GM10266 (cell line): ENCODE measurements around the gene COL10A1.
"Not testable (repeated sequence)": the region's sequence is repeated elsewhere in the genome, so short reads cannot be mapped to it uniquely, and the experiment has no call there.

Experiments used
- DNase-seq: peaks from one replicate; pipeline ENCODE4 v3.0.0; 2012; ENCODE audit errors: extremely low spot score
- TF ChIP-seq, protein P1 (sequence below): IDR thresholded peaks from 2 replicates; pipeline ENCODE4 v1.5.1; 2012; ENCODE audit warnings: mild to moderate bottlenecking, low read depth; ENCODE audit not compliant: control insufficient read depth, insufficient read depth; ENCODE audit errors: missing control alignments

The COL10A1 gene

DNA sequence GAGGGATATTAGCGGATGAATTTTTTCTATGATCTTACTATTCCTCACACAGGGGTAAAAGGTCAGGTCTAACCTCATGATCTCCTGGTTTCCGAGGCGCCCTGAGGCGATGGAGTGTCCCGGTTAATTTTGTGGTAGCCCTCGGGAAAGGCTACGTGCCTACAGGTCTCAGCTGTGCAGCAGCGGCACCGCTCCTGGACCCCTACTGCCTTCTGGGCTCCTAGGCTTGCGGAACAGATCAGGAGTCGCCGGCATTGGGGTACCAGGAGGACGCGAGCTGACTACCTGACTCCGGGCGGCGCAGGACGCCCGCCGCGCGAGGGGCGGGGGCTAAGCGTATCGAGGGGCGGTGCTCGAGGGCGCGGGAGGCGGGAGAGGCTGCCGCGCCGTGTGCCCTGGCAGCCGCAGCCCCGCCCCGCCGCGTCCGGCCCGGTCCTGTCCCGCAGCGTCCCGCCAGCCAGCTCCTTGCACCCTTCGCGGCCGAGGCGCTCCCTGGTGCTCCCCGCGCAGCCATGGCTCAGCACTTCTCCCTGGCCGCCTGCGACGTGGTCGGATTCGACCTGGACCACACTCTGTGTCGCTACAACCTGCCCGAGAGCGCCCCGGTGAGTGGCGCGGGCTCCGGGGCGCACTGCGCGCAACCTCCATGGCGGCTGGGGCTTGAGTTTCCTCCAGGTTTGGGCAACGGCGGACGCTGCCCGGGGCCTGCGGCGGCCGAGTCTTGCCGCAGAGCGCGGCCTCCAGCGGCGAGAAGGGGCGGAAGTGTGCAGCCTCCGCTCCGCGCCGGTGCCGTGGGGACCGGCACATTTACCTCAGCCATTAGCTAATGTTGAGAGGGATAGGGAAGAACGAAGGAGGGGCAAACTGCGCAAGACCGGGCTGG lies 25.3 kb downstream of the COL10A1 start, which contains the start of gene NT5DC1:
NT5DC1 (plus strand) TSS at position 435 of the 883 bp plus-strand sequence; CDS start at position 513, 78 bp downstream.
- TF ChIP-seq, protein P1, sequence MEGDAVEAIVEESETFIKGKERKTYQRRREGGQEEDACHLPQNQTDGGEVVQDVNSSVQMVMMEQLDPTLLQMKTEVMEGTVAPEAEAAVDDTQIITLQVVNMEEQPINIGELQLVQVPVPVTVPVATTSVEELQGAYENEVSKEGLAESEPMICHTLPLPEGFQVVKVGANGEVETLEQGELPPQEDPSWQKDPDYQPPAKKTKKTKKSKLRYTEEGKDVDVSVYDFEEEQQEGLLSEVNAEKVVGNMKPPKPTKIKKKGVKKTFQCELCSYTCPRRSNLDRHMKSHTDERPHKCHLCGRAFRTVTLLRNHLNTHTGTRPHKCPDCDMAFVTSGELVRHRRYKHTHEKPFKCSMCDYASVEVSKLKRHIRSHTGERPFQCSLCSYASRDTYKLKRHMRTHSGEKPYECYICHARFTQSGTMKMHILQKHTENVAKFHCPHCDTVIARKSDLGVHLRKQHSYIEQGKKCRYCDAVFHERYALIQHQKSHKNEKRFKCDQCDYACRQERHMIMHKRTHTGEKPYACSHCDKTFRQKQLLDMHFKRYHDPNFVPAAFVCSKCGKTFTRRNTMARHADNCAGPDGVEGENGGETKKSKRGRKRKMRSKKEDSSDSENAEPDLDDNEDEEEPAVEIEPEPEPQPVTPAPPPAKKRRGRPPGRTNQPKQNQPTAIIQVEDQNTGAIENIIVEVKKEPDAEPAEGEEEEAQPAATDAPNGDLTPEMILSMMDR: peak; percentile 44
- DNase-seq: peak; percentile 90

DNA sequence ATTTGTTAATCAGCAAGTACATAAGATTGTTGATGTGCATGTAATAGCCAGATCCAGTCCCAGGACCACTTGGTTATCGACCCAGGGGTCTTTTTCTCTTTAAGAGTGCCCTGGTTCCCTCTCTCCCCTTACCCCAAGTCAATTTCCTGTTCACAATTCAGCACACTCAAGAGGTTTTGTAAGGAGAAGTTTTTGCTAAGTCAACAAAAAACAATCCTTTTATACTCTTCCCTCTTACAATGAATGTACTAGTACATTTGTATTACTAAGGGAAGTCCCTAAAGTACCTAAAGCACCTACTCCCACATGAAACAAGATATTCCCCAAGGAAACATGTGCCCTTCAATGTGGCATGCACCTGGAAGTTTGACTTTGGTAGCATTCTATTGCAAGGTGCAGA lies 26.9 kb downstream of the COL10A1 start:
- TF ChIP-seq, protein P1: no peak
- no peak for DNase-seq

DNA sequence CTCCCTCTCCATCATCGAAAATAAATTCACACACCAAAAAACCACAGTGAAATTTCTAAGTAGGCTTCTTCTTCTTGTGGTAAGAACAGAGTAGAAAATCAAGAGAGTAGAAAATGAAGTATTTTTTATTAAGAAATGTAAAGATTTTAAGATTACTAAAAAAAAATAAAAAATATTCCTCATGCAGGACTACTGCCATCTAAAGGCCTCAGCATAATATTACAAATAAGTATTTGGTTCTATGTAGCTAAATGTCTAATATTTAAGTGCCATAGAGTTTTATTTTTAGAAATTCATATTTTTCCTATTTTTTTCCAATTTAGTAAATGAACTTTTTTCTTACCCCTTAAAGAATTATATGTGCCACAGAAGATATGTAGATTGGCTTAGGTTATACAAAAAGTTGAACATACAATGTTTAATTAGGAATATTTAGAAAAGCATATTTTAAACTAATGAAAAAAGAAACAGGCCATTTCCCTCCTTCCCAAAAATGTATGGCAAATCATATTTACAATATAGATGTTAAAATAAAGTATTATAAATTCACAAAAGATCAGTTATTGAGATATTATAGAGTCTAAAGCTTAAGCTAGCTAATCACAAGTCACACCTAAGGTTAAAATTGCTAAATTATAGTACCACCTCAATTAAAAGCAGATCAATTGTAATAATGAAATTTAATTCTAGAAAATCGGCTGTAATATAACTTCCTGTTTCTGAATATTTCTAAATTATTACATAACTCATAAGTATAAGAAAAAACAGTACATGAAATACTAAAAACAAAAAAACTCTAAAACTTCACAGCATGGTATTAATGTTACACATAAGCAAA lies 28.7 kb downstream of the COL10A1 start:
- TF ChIP-seq, protein P1: peak; percentile 19
- DNase-seq: no peak

DNA sequence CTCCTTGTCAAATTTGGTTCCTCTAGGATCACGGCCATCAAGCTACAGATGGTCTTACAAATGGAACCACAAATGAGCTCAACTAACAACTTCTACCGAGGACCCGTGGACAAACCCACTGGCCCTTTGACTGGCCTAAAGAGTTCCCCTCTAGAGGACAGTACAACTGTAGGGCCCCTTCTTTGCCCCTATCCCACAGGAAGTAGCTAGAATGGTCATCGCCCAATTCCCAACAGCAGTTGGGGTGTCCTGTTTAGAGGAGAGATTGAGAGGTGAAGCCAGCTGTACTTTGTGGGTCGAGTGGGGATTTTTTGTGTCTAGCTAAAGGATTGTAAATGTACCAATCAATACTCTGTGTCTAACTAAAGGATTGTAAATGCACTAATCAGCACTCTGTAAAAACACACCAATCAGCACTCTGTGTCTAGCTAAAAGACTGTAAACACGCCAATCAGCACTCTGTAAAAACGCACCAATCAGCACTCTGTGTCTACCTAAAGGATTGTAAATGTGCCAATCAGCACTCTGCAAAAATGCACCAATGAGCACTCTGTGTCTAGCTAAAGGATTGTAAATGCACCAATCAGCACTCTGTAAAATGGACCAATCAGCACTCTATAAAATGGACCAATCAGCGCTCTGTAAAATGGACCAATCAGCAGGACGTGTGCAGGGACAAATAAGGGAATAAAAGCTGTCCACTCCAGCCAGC lies 29.7 kb downstream of the COL10A1 start:
- not testable (repeated sequence) for DNase-seq

DNA sequence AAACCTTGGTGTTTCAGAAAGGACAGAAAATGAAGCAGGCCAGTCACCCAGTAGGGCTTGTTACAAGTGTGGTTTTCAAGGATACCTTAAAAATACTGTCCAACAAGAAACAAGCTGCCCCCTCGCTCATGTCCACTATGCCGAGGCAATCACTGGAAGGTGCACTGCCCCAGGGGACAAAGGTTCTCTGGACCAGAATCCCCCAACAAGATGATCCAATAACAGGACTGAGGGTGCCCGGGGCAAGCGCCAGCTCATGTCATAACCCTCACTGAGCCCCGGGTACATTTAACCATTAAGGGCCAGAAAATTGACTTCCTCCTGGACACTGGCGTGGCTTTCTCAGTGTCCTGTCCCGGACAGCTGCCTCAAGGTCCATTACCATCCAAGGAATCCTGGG lies 31.9 kb downstream of the COL10A1 start:
- TF ChIP-seq, protein P1: no peak
- DNase-seq: no peak

DNA sequence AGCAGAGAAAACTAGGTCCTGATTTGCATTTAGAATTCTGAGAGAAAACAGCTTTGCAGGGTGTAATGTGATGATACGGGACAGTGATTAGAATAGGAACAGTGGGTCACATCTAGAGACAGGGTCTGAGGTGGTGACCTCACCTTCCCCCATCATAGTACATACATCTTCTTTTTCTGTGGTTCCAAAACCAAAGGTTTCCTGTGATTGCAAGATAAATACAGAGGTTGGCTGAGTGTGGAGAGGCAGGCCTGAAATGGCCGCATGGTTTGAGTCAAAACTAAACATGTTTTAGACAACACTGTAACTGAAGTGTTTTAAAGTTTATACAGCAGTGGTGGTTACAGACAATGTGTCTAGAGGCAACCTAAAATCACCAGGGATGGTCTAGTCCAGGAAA lies 35.7 kb downstream of the COL10A1 start:
- peak; percentile 39 for DNase-seq
- TF ChIP-seq, protein P1: no peak

DNA sequence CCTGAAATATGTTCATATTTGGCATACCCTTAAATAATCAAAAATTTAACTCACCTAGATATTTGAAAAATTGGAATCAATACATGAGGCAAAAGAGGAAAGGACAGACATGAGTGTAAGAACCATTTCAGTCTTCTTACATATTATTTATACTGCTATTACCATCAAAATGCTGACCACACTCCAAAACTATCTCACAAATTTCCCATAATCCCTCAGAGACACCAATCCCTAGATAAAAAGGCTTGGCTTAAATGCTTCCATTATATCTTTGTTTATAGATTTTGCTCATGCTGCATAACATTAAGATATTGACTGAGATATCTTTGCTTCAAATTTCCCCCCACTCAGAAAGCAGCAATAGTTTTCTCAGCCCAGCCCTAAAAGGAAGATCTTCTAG lies 37.0 kb downstream of the COL10A1 start:
- TF ChIP-seq, protein P1: no peak
- no peak for DNase-seq
